Naive B cell (primary cell): ENCODE results near the gene SLC7A1. TPM values are rescaled to one million over a fixed set of nuclear protein-coding genes. Genes with fewer than 3 reads are reported as not detected.
A peak's percentile ranks its signal among the peaks of the same experiment; 100 is the strongest.

ENCODE experiments used
- ATAC-seq, 2 donors: fragments of 150-1000 bp; cut with Tn5 transposase; 2 replicates each; pipeline ENCODE4 v1.10.0; 2021; ENCODE audit warnings: low read depth in 2 of 2, mild to moderate bottlenecking in 2 of 2, moderate library complexity in 2 of 2
- DNase-seq: peaks from one replicate; pipeline ENCODE4 v3.0.0; 2022
- H3K27ac Mint-ChIP-seq, 6 donors: one replicate each; pipeline ENCODE4 v1.8.0; 2020 to 2022; ENCODE audit warnings: mild to moderate bottlenecking in 6 of 6, mixed read lengths in 6 of 6, moderate library complexity in 5 of 6, inconsistent platforms in 2 of 6
- H3K27me3 Mint-ChIP-seq, 3 donors: one replicate each; pipeline ENCODE4 v1.8.0; 2021 to 2022; ENCODE audit warnings: mixed read lengths in 3 of 3, mild to moderate bottlenecking in 1 of 3
- H3K36me3 Mint-ChIP-seq, 2 donors: one replicate each; pipeline ENCODE4 v1.8.0; 2020 to 2022; ENCODE audit warnings: mixed read lengths in 2 of 2, inconsistent platforms in 1 of 2, mild to moderate bottlenecking in 1 of 2
- H3K4me1 Mint-ChIP-seq, 3 donors: one replicate each; pipeline ENCODE4 v1.8.0; 2020 to 2022; ENCODE audit warnings: mixed read lengths in 3 of 3, inconsistent platforms in 1 of 3, mild to moderate bottlenecking in 1 of 3, moderate library complexity in 1 of 3
- H3K4me3 Mint-ChIP-seq, 8 donors: one replicate each; pipeline ENCODE4 v1.8.0; 2020 to 2022; ENCODE audit warnings: mild to moderate bottlenecking in 8 of 8, mixed read lengths in 8 of 8, moderate library complexity in 8 of 8, inconsistent platforms in 2 of 8
- H3K9me3 Mint-ChIP-seq, 7 donors: one replicate each; pipeline ENCODE4 v1.8.0; 2020 to 2022; ENCODE audit warnings: mixed read lengths in 7 of 7, mild to moderate bottlenecking in 5 of 7, inconsistent platforms in 2 of 7, moderate library complexity in 1 of 7
- polyA plus RNA-seq, 6 donors: library from polyadenylated mRNA; unstranded; fragments of 300-500 nt; fragmentation: Illumina TruSeq; gene quantifications; one replicate each; pipeline ENCODE4 v1.2.3, GENCODE V29; 2021; ENCODE audit warnings: low read depth in 6 of 6

The SLC7A1 gene
- polyA plus RNA-seq, 6 donors from 2014 or later = 2.0 to 5.6 (median 3.8) TPM

DNA sequence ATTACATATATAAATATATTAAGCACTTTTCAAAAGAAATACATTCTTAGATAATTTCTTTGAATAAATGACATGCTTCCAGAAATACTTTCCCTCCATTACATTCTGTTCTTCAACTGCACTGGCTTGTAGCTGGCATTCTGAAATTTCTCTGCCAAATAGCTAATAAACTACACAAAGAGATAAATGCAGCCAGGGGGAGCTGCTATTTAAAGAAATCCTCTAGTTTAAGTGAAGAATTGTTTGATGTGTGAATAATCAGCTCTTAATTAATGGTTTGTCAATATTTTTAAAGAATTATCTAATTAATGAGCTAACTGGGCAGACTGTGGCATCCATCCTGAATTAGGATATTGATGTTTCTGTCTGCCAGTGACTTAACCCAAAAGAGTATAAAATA is 30.7 kb downstream of the SLC7A1 start:
- Mint-ChIP-seq H3K36me3 (no peaks in the 10 kb centered on the region), H3K27ac (peak overlapping the region in 1 of 6 donors; percentile 14), H3K27me3 (no peaks in the 10 kb centered on the region), H3K4me3 (no peak overlapping the region), H3K4me1 (peaks cover 7 to 32% (median 22%) of the 10 kb centered on the region in 3 donors), H3K9me3 (no peaks in the 10 kb centered on the region)
- no peak for DNase-seq
- ATAC-seq = no peak

DNA sequence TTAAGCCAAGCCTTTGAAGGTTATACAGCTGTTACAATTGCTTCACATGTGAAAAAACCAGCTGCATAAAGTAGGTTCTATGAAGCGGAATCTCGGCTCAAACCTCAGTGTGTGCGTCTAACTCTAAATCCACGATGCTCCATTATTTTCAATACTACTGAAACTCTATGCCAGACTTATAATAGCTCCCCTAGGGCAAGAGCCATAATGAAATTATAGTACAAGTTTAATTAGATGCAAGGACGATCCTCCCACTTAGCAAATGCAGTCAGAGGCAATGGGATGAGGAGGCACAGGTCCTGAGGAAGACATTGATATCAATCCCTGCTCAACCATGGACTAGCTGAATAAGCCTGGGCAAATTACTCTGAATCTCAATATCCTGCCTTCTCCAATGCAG is 31.1 kb downstream of the SLC7A1 start:
- no peak overlapping the region for H3K4me3 Mint-ChIP-seq
- peaks cover 7 to 32% (median 22%) of the 10 kb centered on the region in 3 donors for H3K4me1 Mint-ChIP-seq
- ATAC-seq (no peak), DNase-seq (no peak)
- no peaks in the 10 kb centered on the region for H3K36me3 Mint-ChIP-seq
- no peaks in the 10 kb centered on the region for H3K27me3 Mint-ChIP-seq
- H3K9me3 Mint-ChIP-seq = no peaks in the 10 kb centered on the region
- peak overlapping the region in 1 of 6 donors; percentile 13 for H3K27ac Mint-ChIP-seq

DNA sequence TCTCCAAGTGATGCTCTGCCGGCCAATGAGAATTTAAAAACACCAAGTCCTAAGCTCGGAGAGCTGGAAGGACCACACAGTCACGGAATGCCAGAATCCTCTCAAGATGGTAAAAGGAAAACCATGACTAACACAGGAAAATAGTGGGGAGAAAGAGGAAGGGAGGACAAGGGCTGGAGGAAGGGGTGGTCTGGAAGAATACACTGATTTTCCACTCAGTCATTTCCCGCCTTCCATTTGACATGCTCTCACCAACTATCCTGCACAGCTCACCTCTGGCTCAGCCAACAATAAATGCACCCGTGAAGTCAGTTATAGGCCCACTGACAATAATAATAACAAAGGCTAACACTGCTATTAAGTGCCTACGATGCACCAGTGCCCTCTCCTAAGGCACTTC is 31.5 kb downstream of the SLC7A1 start:
- Mint-ChIP-seq H3K36me3 (no peaks in the 10 kb centered on the region), H3K4me3 (no peak overlapping the region), H3K4me1 (peaks cover 7 to 29% (median 22%) of the 10 kb centered on the region in 3 donors), H3K9me3 (no peaks in the 10 kb centered on the region), H3K27me3 (no peaks in the 10 kb centered on the region), H3K27ac (no peak overlapping the region)
- ATAC-seq (no peak), DNase-seq (no peak)

DNA sequence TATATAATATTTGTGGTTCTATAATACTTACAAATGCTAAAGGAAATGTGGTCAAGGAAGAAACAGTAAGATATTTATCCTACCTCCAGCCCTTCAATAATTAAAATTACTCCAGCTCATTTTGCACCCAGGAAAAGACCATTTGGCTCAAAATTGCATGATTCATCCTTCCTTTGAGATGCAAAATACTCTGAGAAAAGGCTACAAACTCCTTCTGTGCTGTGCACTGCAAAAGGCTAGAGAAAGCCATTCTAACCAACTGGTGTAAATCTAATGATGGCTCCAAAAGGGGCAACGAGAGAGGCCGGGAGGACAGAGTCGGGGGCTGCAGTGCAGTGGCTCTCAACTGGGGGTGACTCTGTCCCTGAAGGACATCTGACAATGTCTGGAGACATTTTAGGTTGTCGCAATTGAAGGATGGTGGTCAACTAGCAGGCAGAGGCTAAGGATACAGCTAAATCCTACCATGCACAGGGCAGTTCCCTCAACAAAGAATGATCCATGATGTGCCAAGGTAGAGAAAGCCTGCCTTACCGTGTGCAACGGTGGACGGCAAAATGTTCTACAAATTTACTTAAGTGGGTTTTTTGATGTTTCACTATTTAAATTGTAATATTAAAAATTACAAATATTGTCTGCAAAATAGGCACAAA is 32.6 kb downstream of the SLC7A1 start:
- H3K9me3 Mint-ChIP-seq = no peaks in the 10 kb centered on the region
- H3K4me1 Mint-ChIP-seq = peaks cover 4 to 26% (median 22%) of the 10 kb centered on the region in 3 donors
- H3K27ac Mint-ChIP-seq = peak overlapping the region in 1 of 6 donors; percentile 22
- no peak overlapping the region for H3K4me3 Mint-ChIP-seq
- no peaks in the 10 kb centered on the region for H3K27me3 Mint-ChIP-seq
- DNase-seq (no peak), ATAC-seq (no peak)
- no peaks in the 10 kb centered on the region for H3K36me3 Mint-ChIP-seq

DNA sequence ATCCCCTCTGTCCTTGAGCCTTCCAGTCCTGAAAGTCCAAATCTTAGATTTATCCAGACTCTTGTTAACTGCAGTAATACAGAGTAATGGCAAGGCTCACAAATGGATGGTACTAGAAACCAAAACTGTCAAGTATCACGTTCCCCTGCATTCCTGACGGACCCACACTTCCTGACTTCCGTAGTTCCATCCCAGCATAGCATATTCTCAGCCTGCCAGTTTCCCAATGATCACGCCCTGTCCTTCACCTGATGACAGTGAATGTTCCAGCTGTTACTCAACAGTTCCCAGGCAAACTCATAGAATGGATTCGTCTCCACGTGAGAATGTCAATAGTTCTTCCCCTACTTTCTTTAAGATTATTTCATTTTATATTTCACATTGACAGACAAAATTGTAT is 33.6 kb downstream of the SLC7A1 start:
- no peak for ATAC-seq
- Mint-ChIP-seq H3K9me3 (no peaks in the 10 kb centered on the region), H3K4me3 (no peak overlapping the region), H3K27ac (peak overlapping the region in 2 of 6 donors; percentile 14 to 68), H3K4me1 (peaks cover 10 to 31% (median 22%) of the 10 kb centered on the region in 3 donors), H3K36me3 (no peaks in the 10 kb centered on the region), H3K27me3 (no peaks in the 10 kb centered on the region)
- DNase-seq = no peak

DNA sequence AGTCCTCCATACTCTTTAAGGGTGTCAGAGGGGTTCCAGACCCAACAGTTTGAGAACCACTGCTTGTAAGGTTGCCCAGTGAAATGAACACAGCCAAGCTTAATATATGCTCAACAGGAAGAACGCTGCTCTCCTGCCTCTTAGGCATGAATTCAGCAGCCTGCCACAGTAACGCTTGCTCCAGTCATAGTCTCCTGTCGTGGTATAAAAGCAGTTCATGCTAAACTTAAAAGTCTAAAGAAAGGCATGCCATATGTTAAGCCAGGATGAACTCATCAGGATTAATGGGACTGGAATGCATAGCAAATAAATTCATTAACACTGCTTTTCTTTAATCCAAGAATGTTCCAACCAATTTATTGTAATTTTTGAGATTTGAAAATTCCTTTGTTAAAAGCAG is 38.7 kb downstream of the SLC7A1 start:
- Mint-ChIP-seq H3K9me3 (no peaks in the 10 kb centered on the region), H3K27ac (no peak overlapping the region), H3K4me3 (no peak overlapping the region), H3K4me1 (peaks cover 10 to 13% (median 11%) of the 10 kb centered on the region in 3 donors), H3K27me3 (no peaks in the 10 kb centered on the region), H3K36me3 (peaks cover 13 to 14% of the 10 kb centered on the region in 2 donors)
- no peak for DNase-seq
- no peak for ATAC-seq

DNA sequence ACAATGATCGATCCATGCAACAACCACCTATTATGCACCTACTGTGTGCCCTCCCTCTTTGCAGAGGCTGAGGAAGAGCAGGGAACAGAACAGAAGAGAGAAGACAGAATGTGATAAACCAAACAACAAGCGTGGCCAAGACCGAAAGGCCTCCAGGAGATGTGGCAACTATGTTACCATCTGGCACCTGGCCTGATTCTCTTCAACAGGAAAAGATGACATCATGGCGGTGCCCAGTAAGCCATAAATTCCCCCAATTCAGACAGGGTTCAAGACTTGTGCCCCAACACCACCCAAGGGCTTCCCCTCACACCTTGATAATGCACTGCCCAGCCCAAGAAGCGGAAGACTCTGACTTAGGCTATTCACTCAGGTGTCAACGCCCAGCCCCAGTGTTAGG is 44.3 kb downstream of the SLC7A1 start:
- Mint-ChIP-seq H3K27me3 (no peaks in the 10 kb centered on the region), H3K4me3 (no peak overlapping the region), H3K27ac (peak overlapping the region in 1 of 6 donors; percentile 36), H3K9me3 (peaks cover 0 to 4% (median 0%) of the 10 kb centered on the region in 7 donors), H3K36me3 (peaks cover 23 to 33% of the 10 kb centered on the region in 2 donors), H3K4me1 (peaks cover 0 to 8% (median 6%) of the 10 kb centered on the region in 3 donors)
- DNase-seq = no peak
- no peak for ATAC-seq

DNA sequence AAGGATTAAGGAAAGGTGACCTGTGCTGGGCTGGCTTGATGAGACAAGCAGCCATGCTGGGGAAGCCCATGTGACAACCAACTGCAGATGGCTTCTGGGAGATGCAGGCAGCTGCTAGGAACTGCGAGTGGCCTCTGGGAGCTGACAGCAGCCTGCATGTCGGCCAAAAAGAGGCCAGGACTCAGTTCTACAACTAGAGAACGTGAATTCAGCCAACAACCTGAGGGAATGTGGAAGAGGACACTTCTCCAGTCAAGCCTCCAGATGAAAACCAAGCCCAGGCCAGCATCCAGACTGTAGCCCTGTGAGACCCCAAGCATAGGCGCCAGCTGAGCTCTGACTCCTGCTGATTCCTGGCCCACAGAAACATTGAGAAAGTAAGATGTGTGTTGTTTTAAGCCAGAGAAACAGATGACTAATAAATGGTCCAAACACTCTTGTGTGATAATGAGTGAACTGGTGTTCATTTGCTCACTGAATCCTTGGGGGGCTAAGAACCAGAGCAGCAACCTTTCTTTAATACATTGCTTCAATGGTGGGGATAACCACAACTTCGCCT is 45.0 kb downstream of the SLC7A1 start:
- Mint-ChIP-seq H3K36me3 (peaks cover 23 to 33% of the 10 kb centered on the region in 2 donors), H3K4me1 (peaks cover 0 to 8% (median 7%) of the 10 kb centered on the region in 3 donors), H3K9me3 (peaks cover 0 to 4% (median 0%) of the 10 kb centered on the region in 7 donors), H3K4me3 (no peak overlapping the region), H3K27ac (no peak overlapping the region), H3K27me3 (no peaks in the 10 kb centered on the region)
- ATAC-seq (no peak), DNase-seq (no peak)

DNA sequence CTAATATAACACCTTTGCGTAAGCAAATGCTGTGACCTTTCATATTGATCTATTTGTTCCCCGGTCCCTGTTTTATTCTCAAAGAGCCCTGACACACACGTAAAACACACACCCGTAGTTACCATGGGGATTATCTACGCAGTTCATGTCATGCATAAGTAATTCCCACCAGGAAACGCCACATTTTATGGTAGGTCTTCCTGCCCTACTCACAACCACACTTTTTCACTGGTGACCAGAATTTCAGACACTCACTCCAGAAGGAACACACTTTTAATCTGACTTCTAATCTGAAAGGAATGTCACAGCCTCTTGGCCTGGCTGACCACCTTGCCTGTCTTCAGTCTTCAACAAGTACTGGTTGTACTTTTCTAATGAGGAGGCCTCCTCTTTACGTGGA is 46.8 kb downstream of the SLC7A1 start:
- Mint-ChIP-seq H3K4me1 (peaks cover 0 to 17% (median 11%) of the 10 kb centered on the region in 3 donors), H3K9me3 (peaks cover 0 to 4% (median 0%) of the 10 kb centered on the region in 7 donors), H3K36me3 (peaks cover 23 to 33% of the 10 kb centered on the region in 2 donors), H3K27ac (peak overlapping the region in 1 of 6 donors; percentile 28), H3K4me3 (no peak overlapping the region), H3K27me3 (no peaks in the 10 kb centered on the region)
- no peak for ATAC-seq
- DNase-seq = no peak

DNA sequence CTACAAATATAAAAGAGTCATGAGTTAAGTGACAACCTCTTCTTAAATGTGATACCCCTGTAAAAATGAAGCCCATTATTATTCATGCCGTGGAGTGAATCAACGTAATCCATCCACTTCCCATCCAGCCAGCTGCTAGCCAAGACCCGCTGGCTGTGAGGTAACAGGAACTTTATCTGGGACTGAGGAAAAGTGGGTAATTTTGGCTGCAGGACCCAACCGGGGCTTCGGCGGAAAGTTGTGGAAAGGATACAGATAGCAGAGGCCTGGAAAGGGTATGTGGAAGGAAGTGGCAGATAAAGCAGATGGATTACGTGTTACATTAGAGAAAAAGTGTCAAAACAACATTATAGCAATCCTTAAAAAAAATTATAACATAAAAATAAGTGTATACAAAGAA is 48.3 kb downstream of the SLC7A1 start:
- H3K27ac Mint-ChIP-seq = peak overlapping the region in 1 of 6 donors; percentile 16
- DNase-seq (no peak), ATAC-seq (no peak)
- H3K27me3 Mint-ChIP-seq = no peaks in the 10 kb centered on the region
- peaks cover 5 to 22% (median 14%) of the 10 kb centered on the region in 3 donors for H3K4me1 Mint-ChIP-seq
- H3K4me3 Mint-ChIP-seq = no peak overlapping the region
- peaks cover 0 to 4% (median 0%) of the 10 kb centered on the region in 7 donors for H3K9me3 Mint-ChIP-seq
- H3K36me3 Mint-ChIP-seq = peaks cover 14 to 23% of the 10 kb centered on the region in 2 donors

DNA sequence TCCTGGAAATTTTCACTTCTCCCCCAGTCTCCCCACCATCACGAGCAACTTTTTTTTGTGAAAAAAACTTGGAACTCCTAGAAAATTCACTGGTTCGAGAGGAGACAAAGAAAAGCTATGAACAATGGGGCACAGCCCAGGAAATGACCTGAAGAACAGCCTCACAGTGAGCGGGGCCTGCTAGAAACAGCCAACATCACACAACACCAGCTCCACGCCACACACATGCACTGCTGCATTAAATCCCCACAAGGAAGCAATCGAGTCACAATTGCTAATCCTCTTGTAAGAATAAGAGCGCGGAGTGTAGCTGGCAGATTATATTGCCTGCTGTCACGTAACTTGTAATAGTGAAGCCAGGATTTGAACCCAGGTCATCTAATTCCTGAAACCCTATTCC is 48.8 kb downstream of the SLC7A1 start:
- no peak for ATAC-seq

DNA sequence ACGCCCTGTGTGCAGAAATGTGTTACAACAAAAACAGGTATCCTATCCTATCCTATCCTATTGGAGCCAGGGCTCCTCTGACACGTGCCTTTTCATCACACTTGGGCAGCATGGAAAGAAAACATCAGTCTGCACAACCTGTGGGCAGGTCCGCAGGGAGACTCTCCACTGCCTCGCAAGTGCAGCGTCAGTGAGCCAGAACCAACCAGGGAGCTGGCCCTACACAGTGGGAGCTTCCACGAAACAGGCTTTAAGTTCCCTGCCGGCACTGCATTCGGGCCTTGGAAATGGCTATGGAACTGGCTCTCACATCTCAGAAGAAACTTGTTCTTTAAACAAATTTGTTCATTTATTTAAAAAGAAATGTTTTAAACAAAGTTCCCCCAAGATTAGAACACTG is 49.5 kb downstream of the SLC7A1 start:
- H3K27me3 Mint-ChIP-seq = no peaks in the 10 kb centered on the region
- peak overlapping the region in 1 of 6 donors; percentile 10 for H3K27ac Mint-ChIP-seq
- H3K4me3 Mint-ChIP-seq = no peak overlapping the region
- peaks cover 12 to 26% (median 15%) of the 10 kb centered on the region in 3 donors for H3K4me1 Mint-ChIP-seq
- DNase-seq = no peak
- peaks cover 0 to 1% (median 0%) of the 10 kb centered on the region in 7 donors for H3K9me3 Mint-ChIP-seq
- no peak for ATAC-seq
- H3K36me3 Mint-ChIP-seq = peaks cover 10 to 16% of the 10 kb centered on the region in 2 donors

More for the DNA sequence above, 48.8 kb downstream of the SLC7A1 start:
- no peaks in the 10 kb centered on the region for H3K27me3 Mint-ChIP-seq
- H3K36me3 Mint-ChIP-seq = peaks cover 10 to 18% of the 10 kb centered on the region in 2 donors
- no peak overlapping the region for H3K4me3 Mint-ChIP-seq
- peaks cover 7 to 22% (median 14%) of the 10 kb centered on the region in 3 donors for H3K4me1 Mint-ChIP-seq
- no peak for DNase-seq
- H3K27ac Mint-ChIP-seq = no peak overlapping the region
- H3K9me3 Mint-ChIP-seq = peaks cover 0 to 4% (median 0%) of the 10 kb centered on the region in 7 donors

DNA sequence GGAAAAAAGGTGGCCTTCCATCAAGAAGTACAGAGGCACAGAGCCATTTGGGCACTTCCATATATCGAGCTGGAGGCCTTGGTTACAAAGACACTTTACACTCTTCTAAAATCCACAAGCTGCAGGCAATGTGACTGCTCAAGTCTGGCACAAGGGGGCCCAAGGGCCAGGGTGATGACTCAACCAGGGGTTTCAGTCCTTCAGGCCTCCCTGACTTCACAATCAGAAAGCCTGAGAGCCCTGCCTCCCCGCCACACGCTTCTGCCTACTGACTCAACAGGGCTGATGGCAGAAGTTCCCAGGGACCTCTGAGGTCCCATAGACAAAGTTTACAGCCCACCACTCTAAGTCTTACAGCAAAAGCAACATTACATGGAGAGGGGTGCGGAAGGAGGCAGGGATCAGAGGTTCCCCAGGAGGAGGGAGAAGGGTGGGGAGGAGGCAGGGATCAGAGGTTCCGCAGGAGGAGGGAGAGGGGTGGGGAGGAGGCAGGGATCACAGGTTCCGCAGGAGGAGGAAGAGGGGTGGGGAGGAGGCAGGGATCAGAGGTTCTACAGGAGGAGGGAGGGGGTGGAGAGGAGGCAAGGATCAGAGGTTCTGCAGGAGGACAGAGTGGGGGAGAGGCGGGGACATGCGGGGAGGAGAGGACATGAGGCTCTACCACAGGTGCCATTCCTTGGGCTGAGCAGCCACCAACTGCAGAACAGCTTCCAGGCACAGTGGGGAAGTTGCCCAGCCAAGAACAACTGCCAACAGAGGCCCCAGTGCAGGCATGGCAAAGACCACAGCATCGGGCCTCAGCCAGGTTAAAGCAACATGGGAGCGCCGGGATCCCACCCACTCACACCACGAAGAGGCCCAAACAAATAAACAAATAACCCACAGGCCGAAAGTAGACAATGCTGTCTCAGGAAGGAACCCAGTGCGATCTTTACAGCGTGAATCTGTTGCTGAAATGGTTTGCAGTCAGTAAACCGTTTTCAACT is 52.0 kb downstream of the SLC7A1 start:
- Mint-ChIP-seq H3K9me3 (no peaks in the 10 kb centered on the region), H3K36me3 (peaks cover 5 to 9% of the 10 kb centered on the region in 2 donors), H3K27ac (peak overlapping the region in 1 of 6 donors; percentile 42), H3K4me1 (peaks cover 16 to 31% (median 17%) of the 10 kb centered on the region in 3 donors), H3K27me3 (no peaks in the 10 kb centered on the region), H3K4me3 (no peak overlapping the region)
- DNase-seq (no peak), ATAC-seq (no peak)
